Measurements from ENCODE around the gene SNTA1. TPM values are rescaled to one million over a fixed set of nuclear protein-coding genes. Genes with fewer than 3 reads are reported as not detected.

The SNTA1 gene
- total RNA-seq, 1 donor from 2014 or later = 13.3 TPM

GRCh38 chr20:33423141-33423834 lies 20.3 kb downstream of the SNTA1 start:
- no peak for DNase-seq (ENCODE audit: low spot score in 2 of 2, unreplicated experiment in 2 of 2)
- TF ChIP-seq CTCF (IDR thresholded peaks at IDR 0.05; ENCODE audit: unreplicated experiment) = no peak
- no peak overlapping the region for H3K4me3 Mint-ChIP-seq
- no peaks in the 10 kb centered on the region for H3K4me1 Mint-ChIP-seq
- no peaks in the 10 kb centered on the region for H3K9me3 Mint-ChIP-seq
- H3K27me3 Mint-ChIP-seq (ENCODE audit: low read depth) = no peaks in the 10 kb centered on the region
- no peaks in the 10 kb centered on the region for H3K36me3 Mint-ChIP-seq
- H3K27ac Mint-ChIP-seq = no peak overlapping the region

GRCh38 chr20:33419140-33419974 lies 24.2 kb downstream of the SNTA1 start:
- no peaks in the 10 kb centered on the region for H3K9me3 Mint-ChIP-seq
- DNase-seq (ENCODE audit: low spot score in 2 of 2, unreplicated experiment in 2 of 2) = no peak
- H3K4me3 Mint-ChIP-seq = no peak overlapping the region
- H3K27me3 Mint-ChIP-seq (ENCODE audit: low read depth) = no peaks in the 10 kb centered on the region
- no peak overlapping the region for H3K27ac Mint-ChIP-seq
- H3K4me1 Mint-ChIP-seq = no peaks in the 10 kb centered on the region
- no peak for TF ChIP-seq CTCF (IDR thresholded peaks at IDR 0.05; ENCODE audit: unreplicated experiment)
- H3K36me3 Mint-ChIP-seq = no peaks in the 10 kb centered on the region

GRCh38 chr20:33418033-33418432 lies 25.5 kb downstream of the SNTA1 start:
- H3K9me3 Mint-ChIP-seq = no peaks in the 10 kb centered on the region
- H3K27ac Mint-ChIP-seq = no peak overlapping the region
- DNase-seq (ENCODE audit: low spot score in 2 of 2, unreplicated experiment in 2 of 2) = no peak
- H3K4me1 Mint-ChIP-seq = no peaks in the 10 kb centered on the region
- no peaks in the 10 kb centered on the region for H3K27me3 Mint-ChIP-seq (ENCODE audit: low read depth)
- TF ChIP-seq CTCF (IDR thresholded peaks at IDR 0.05; ENCODE audit: unreplicated experiment) = no peak
- no peak overlapping the region for H3K4me3 Mint-ChIP-seq
- H3K36me3 Mint-ChIP-seq = no peaks in the 10 kb centered on the region

GRCh38 chr20:33415948-33416347 lies 27.6 kb downstream of the SNTA1 start:
- Mint-ChIP-seq H3K27ac (no peak overlapping the region), H3K4me1 (no peaks in the 10 kb centered on the region), H3K36me3 (peaks cover 7% of the 10 kb centered on the region), H3K4me3 (no peak overlapping the region), H3K27me3 (ENCODE audit: low read depth) (no peaks in the 10 kb centered on the region), H3K9me3 (no peaks in the 10 kb centered on the region)
- peak; percentile 20 for TF ChIP-seq CTCF (IDR thresholded peaks at IDR 0.05; ENCODE audit: unreplicated experiment)
- DNase-seq (ENCODE audit: low spot score in 2 of 2, unreplicated experiment in 2 of 2) = no peak

- Mint-ChIP-seq H3K27me3 (ENCODE audit: low read depth) (no peaks in the 10 kb centered on the region), H3K27ac (no peak overlapping the region)
Observed at GRCh38 chr20:33412484-33412838, 31.1 kb downstream of the SNTA1 start.

More at GRCh38 chr20:33412484-33412838, 31.1 kb downstream of the SNTA1 start:
- no peak overlapping the region for H3K4me3 Mint-ChIP-seq
- no peak for DNase-seq (ENCODE audit: low spot score in 2 of 2, unreplicated experiment in 2 of 2)
- no peaks in the 10 kb centered on the region for H3K9me3 Mint-ChIP-seq
- TF ChIP-seq CTCF (IDR thresholded peaks at IDR 0.05; ENCODE audit: unreplicated experiment) = no peak
- H3K36me3 Mint-ChIP-seq = peaks cover 13% of the 10 kb centered on the region
- no peaks in the 10 kb centered on the region for H3K4me1 Mint-ChIP-seq
